SK-N-MC (cell line): ENCODE results near the gene PCIF1.
A peak's percentile ranks its signal among the peaks of the same experiment; 100 is the strongest.
"Not testable (repeated sequence)": the region's sequence is repeated elsewhere in the genome, so short reads cannot be mapped to it uniquely, and the experiment has no call there.

Source experiments
- DNase-seq: peaks from one replicate; pipeline ENCODE4 v3.0.0-alpha.2; 2011; ENCODE audit warnings: low read depth, low spot score
- H3K27ac ChIP-seq: fragments of 200-600 bp; sonication (generic); 2 replicates; pipeline ENCODE4 v1.5.1; 2016; ENCODE audit warnings: mixed run types
- H3K36me3 ChIP-seq: fragments of 200-600 bp; sonication (generic); 2 replicates; pipeline ENCODE4 v1.6.1; 2017; ENCODE audit warnings: antibody characterized with exemption, low read length, mixed read lengths; ENCODE audit not compliant: insufficient read depth
- H3K4me3 ChIP-seq: fragments of 200-600 bp; sonication (generic); 2 replicates; pipeline ENCODE4 v1.5.1; 2016
- H3K9ac ChIP-seq: fragments of 200-600 bp; sonication (generic); 2 replicates; pipeline ENCODE4 v1.8.0; 2017; ENCODE audit warnings: mixed run types, mixed read lengths; ENCODE audit not compliant: insufficient read length
- H3K9me3 ChIP-seq: fragments of 200-600 bp; sonication (generic); 2 replicates; pipeline ENCODE4 v1.6.1; 2017; ENCODE audit warnings: low read depth, mild to moderate bottlenecking, antibody characterized with exemption, low read length, moderate library complexity, mixed read lengths
- EZH2 ChIP-seq: fragments of 200-600 bp; sonication (generic); IDR thresholded peaks from one replicate; pipeline ENCODE4 v1.6.1; 2017; ENCODE audit warnings: antibody characterized with exemption
- FOXP2 ChIP-seq: optimal IDR thresholded peaks from 2 replicates; pipeline ENCODE3; 2011; ENCODE audit warnings: mild to moderate bottlenecking, moderate library complexity; ENCODE audit not compliant: insufficient read depth; ENCODE audit errors: extremely low read length, control extremely low read depth
- POLR2AphosphoS5 ChIP-seq: IDR thresholded peaks from 2 replicates; pipeline ENCODE4 v1.6.1; 2012; ENCODE audit warnings: mild to moderate bottlenecking, low read depth, low read length, borderline replicate concordance

The PCIF1 gene

DNA sequence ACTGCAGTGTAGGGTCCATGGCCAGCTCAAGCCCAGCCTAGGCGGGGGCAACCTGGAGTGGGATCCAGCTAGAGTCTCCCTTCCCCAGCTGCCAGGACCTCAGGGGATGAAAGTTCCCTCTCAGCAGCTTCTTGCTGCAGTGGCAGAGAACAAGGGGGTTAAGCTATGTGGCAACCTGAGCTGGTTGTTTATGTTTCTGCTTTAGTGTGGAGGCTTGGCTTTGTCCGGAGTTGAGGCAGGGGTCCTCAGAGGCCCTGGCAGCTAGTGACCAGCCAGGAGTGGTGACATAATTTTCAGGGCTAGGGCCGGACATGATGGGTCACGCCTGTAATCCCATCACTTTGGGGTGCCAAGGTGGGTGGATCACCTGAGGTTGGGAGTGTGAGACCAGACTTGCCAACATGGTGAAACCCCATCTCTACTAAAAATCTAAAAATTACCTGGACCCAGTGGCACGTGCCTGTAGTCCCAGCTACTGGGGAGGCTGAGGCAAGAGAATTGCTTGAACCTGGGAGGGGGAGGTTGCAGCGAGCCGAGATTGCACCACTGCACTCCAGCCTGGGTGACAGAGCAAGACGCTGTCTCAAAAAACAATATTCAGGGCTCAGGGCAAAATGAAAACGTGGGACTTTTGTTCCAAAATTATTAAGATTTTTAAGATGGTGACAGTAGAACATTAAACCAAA is 8.5 kb upstream of the PCIF1 start:
- Histone ChIP-seq H3K27ac (no peak overlapping the region), H3K4me3 (no peak overlapping the region), H3K9me3 (no peaks in the 10 kb centered on the region), H3K36me3 (no peaks in the 10 kb centered on the region), H3K9ac (no peak overlapping the region)
- TF ChIP-seq FOXP2 = no peak
- no peak for DNase-seq

DNA sequence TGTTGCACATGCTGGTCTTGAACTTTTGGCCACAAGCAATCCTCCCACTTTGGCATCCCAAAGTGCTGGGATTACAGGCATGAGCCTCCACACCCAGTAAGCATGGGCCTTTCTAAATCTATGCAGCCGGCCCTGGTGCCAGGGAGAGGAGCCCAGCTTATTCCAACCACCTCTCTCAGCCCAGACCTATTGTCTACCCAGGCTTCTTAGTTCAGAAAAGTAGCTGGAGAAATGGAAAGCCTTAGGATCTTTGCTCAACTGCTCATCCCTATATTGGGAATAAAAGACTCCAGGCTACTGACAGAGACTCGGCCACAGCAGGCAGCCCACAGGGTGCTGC is 7.8 kb upstream of the PCIF1 start:
- no peak overlapping the region for H3K27ac ChIP-seq

DNA sequence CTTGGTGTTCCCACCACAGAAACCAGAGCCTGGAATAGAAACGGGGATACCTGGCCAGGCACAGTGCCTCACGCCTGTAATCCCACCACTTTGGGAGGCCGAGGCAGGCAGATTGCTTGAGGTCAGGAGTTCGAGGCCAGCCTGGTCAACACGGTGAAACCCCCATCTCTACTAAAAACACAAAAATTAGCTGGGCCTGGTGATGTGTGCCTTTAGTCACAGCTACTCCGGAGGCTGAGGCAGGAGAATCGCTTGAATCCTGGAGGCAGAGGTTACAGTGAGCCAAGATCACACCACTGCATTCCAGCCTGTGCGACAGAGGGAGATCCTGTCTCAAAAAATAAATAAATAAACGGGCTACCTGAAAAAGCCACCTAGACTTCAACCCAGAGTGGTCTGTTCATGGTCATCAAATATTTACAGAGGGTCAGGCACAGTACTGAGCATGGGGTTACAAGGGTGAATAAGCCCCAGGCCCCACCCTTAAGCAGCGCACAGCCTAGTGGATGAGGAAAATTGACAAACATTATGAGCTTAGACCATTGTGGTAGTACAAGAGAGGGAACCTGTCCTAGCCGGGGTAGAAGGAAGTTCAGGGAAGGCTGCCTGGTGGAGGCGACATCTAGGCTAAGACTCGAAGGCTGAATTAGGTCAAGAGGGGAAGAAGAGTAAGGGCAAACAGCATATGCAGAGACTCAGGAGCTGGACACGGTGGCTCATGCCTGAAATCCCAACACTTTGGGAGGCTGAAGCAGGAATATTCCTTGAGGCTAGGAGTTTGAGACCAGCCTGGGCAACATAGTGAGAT is 7.2 kb upstream of the PCIF1 start:
- Histone ChIP-seq H3K27ac (no peak overlapping the region), H3K9ac (no peak overlapping the region), H3K4me3 (no peak overlapping the region), H3K36me3 (no peaks in the 10 kb centered on the region), H3K9me3 (no peaks in the 10 kb centered on the region)
- no peak for TF ChIP-seq POLR2AphosphoS5
- no peak for TF ChIP-seq EZH2
- no peak for TF ChIP-seq FOXP2
- DNase-seq = no peak

More for the DNA sequence above, 7.8 kb upstream of the PCIF1 start:
- TF ChIP-seq POLR2AphosphoS5 = no peak
- Histone ChIP-seq H3K4me3 (no peak overlapping the region), H3K36me3 (no peaks in the 10 kb centered on the region), H3K9me3 (no peaks in the 10 kb centered on the region), H3K9ac (no peak overlapping the region)
- no peak for DNase-seq

DNA sequence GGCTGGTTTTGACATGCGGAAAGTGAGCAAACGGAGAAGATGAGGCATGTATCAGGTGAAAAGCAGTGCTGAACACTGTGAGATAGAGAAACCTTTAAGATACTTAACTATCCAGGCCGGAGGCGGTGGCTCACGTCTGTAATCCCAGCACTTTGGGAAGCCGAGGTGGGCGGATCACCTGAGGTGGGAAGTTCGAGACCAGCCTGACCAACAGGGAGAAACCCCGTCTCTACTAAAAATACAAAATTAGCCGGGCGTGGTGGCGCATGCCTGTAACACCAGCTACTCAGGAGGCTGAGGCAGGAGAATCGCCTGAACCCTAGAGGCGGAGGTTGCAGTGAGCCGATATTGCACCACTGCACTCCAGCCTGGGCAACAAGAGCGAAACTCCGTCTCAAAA is 2.8 kb upstream of the PCIF1 start:
- not testable (repeated sequence) for H3K4me3 ChIP-seq, H3K9me3 ChIP-seq, H3K27ac ChIP-seq, DNase-seq, H3K36me3 ChIP-seq, H3K9ac ChIP-seq

DNA sequence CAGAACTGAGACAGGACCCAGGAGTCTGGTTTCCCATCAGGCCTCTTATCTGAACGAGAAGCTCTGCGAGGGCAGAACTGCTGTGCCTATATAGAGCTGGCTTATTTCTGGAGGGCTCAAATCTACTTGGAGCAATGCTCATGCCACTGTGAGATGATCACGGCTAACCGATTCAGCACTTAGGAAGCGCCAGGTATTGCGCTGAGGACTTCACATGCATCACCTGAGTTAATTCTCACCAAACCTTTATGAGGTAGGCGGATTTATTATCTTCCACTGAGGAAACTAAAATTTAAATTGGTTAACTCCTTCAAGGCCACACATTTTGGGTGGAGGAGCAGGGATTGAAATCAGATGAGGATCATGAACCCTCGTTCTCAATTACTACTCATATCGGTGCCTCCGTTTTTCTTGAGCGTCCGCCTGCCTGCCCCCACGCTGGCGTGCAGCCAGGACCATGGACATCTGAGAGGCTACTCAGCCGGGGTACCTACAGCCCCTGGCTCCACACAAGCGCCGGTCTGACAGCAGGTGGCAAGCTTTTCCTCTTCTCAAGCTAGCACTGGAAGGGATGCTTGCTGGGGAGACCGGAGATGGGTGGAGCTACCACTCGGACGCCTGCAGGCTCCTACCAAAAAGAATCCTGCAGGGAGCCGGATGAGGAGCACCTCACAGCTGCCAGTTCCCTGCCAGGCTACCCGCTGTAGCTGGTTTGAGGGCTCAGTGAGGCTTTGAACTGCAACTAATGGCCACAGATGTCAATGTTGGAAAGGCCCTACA is 1.0 kb upstream of the PCIF1 start:
- H3K9ac ChIP-seq = peak overlapping the region; percentile 100
- peak; percentile 40 for DNase-seq
- peak overlapping the region; percentile 100 for H3K27ac ChIP-seq
- H3K4me3 ChIP-seq = peak overlapping the region; percentile 98
- H3K36me3 ChIP-seq = peaks cover 14% of the 10 kb centered on the region
- TF ChIP-seq EZH2 (no peak), POLR2AphosphoS5 (peak; percentile 68; the same call in 1 of the 2 replicates)
- H3K9me3 ChIP-seq = no peaks in the 10 kb centered on the region

DNA sequence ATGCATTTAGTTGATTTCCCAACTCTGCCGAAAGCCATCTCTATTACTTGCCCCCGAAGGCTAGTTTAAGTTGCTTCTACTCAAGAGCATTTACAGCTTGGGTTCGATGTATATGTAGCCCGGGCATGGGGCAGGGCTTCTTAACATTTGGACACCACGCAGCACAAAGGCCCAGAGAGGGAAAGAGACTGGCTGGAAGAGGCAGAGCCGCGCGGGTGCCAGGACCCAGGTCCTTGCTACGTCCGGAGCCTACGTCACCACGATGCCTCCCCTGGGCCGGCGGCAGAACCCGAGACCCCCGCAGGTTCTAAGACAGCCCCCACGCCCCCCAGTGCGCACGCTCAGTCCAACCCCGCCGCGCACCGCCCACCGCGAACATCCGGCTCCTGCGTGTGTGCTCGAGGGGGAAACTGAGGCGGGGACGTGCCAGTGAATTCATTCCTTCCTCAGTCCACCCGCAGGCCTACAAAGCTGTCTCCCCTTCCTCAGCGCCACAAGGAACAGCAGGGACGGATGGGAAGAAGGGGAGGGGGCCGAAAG is 367 bp upstream of the PCIF1 start:
- DNase-seq = no peak
- TF ChIP-seq FOXP2 (no peak), POLR2AphosphoS5 (no peak; the same call in 1 of the 2 replicates), EZH2 (no peak)
- peak overlapping the region; percentile 100 for H3K27ac ChIP-seq
- H3K4me3 ChIP-seq = peak overlapping the region; percentile 98
- H3K9ac ChIP-seq = peak overlapping the region; percentile 100
- H3K9me3 ChIP-seq = no peaks in the 10 kb centered on the region
- peaks cover 20% of the 10 kb centered on the region for H3K36me3 ChIP-seq

DNA sequence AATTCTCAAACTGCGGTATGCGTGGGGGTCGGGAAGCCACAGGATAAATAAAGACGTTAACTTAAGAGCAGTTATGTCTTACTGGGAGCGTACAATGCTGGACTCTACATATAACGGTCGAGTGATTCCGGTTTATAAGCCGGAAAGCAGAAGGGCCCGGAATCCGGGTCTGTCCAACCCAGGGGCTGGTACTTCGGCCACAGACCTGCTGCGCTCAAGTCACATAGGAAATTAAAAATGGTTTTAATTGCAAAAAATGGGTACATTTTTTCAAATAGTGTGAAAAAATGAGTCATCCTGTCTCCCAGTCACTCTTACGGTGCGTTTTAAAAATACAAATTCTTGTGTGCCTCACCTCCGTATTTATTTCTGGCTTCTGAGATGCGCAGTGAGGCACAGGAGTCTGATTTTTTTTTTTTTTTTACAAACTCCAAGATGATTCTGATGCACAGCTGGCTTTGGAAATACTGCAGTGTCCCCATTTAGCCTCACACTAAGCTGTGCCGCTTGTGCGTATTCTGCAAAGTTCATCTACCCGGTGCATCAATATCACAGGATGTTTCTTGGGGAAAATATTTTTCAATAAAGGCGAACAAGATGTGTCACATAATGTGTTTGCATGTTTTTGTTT is 1.0 kb downstream of the PCIF1 start:
- no peaks in the 10 kb centered on the region for H3K9me3 ChIP-seq
- no peak for TF ChIP-seq EZH2
- TF ChIP-seq FOXP2 = no peak
- peaks cover 34% of the 10 kb centered on the region for H3K36me3 ChIP-seq
- H3K4me3 ChIP-seq = peak overlapping the region; percentile 98
- H3K27ac ChIP-seq = no peak overlapping the region
- peak overlapping the region; percentile 81 for H3K9ac ChIP-seq
- DNase-seq = no peak

DNA sequence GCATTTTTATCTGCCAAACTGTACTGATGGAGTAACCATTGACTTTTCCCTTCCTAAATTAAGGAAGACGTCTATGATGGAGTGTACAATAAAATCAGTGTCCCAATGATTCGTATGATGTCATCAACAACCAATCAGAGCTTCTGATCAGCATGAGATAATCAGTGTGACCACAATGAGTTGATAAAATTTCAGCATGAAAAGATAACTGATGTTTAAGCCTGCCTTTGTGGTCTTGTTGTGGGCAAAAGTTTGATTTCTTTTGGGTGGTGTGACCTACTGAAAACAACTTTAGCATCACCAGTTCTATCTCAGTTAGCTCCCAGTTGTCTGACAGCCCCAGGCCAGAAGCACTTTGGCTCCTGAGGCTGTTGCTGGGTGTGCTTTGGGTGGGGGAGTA is 3.3 kb downstream of the PCIF1 start:
- Histone ChIP-seq H3K9me3 (no peaks in the 10 kb centered on the region), H3K9ac (no peak overlapping the region), H3K4me3 (no peak overlapping the region), H3K27ac (peak overlapping the region; percentile 34; the same call in 1 of the 2 replicates), H3K36me3 (peaks cover 41% of the 10 kb centered on the region)
- DNase-seq = no peak
- no peak for TF ChIP-seq POLR2AphosphoS5
- TF ChIP-seq FOXP2 = no peak
- no peak for TF ChIP-seq EZH2
